HEK293 (cell line): ENCODE data around the gene PRSS56.

ENCODE experiments used
- CTCF ChIA-PET: fragments of 350-600 bp; formaldehyde crosslinking; extraction: SDS; loops from one replicate; lab custom pipeline; 2021; ENCODE audit warnings: antibody characterized with exemption; lab: Yijun Ruan, JAX
- POLR2A ChIA-PET: fragments of 300-600 bp; formaldehyde crosslinking; extraction: SDS; loops from one replicate; lab custom pipeline; 2020; ENCODE audit warnings: antibody characterized with exemption, inconsistent platforms; lab: Yijun Ruan, JAX
- H3K27ac ChIP-seq: fragments of 200-500 bp; sonication (Bioruptor generic); 2 replicates; pipeline ENCODE4 v1.5.1; 2014; ENCODE audit warnings: low read depth, low read length, control low read depth, inconsistent platforms; ENCODE audit errors: extremely low read depth
- H3K36me3 ChIP-seq, 2 experiments: fragments of 200-500 bp in 1 of 2; sonication (Bioruptor generic) in 1 of 2; 1 replicate in 1 of 2; 2 replicates in 1 of 2; pipeline ENCODE4 v1.5.1; 2014 to 2017; ENCODE audit warnings: inconsistent platforms in 2 of 2, low read length in 2 of 2; ENCODE audit not compliant: control insufficient read depth in 2 of 2, insufficient read depth in 1 of 2
- H3K4me1 ChIP-seq: fragments of 200-500 bp; sonication (Bioruptor generic); 2 replicates; pipeline ENCODE4 v1.5.1; 2014; ENCODE audit warnings: mild to moderate bottlenecking, low read length, inconsistent platforms; ENCODE audit not compliant: control insufficient read depth, insufficient read depth
- H3K4me3 ChIP-seq: 2 replicates; pipeline ENCODE4 v1.5.1; 2011; ENCODE audit warnings: low read depth, mild to moderate bottlenecking, control low read depth, low read length, moderate library complexity
- H3K9me3 ChIP-seq: fragments of 200-500 bp; sonication (Bioruptor generic); 2 replicates; pipeline ENCODE4 v1.5.1; 2014; ENCODE audit warnings: low read depth, low read length, inconsistent platforms; ENCODE audit not compliant: control insufficient read depth, insufficient read depth
- BCL11B ChIP-seq: fragments of 450-650 bp; formaldehyde crosslinking; IDR thresholded peaks from 2 replicates; pipeline ENCODE4 v1.5.1; 2016; ENCODE audit warnings: low read depth, missing biosample characterization, missing genetic modification characterization
- KLF1 ChIP-seq: fragments of 450-650 bp; formaldehyde crosslinking; IDR thresholded peaks from 2 replicates; pipeline ENCODE4 v1.5.1; 2016; ENCODE audit warnings: missing biosample characterization, missing genetic modification characterization
- OVOL3 ChIP-seq: fragments of 450-650 bp; formaldehyde crosslinking; IDR thresholded peaks from 2 replicates; pipeline ENCODE4 v1.5.1; 2016; ENCODE audit warnings: missing biosample characterization, missing genetic modification characterization
- PRDM2 ChIP-seq: fragments of 450-650 bp; formaldehyde crosslinking; IDR thresholded peaks from 2 replicates; pipeline ENCODE4 v1.5.1; 2016; ENCODE audit warnings: missing biosample characterization, missing genetic modification characterization, borderline replicate concordance
- ZNF223 ChIP-seq: fragments of 450-650 bp; formaldehyde crosslinking; IDR thresholded peaks from 2 replicates; pipeline ENCODE4 v1.5.1; 2016; ENCODE audit warnings: missing biosample characterization, missing genetic modification characterization
- ZNF280D ChIP-seq: fragments of 450-650 bp; formaldehyde crosslinking; IDR thresholded peaks from 2 replicates; pipeline ENCODE4 v1.5.1; 2016; ENCODE audit warnings: missing biosample characterization, missing genetic modification characterization
- ZNF37A ChIP-seq: fragments of 450-650 bp; IDR thresholded peaks from 2 replicates; pipeline ENCODE4 v1.5.1; 2018; ENCODE audit warnings: missing biosample characterization, missing genetic modification characterization
- ZNF404 ChIP-seq: fragments of 450-650 bp; formaldehyde crosslinking; IDR thresholded peaks from 2 replicates; pipeline ENCODE4 v1.5.1; 2017; ENCODE audit warnings: missing biosample characterization, missing genetic modification characterization
- ZNF416 ChIP-seq: fragments of 450-650 bp; formaldehyde crosslinking; IDR thresholded peaks from 2 replicates; pipeline ENCODE4 v1.5.1; 2016; ENCODE audit warnings: missing biosample characterization, missing genetic modification characterization
- ZNF48 ChIP-seq: fragments of 450-650 bp; formaldehyde crosslinking; IDR thresholded peaks from 2 replicates; pipeline ENCODE4 v1.5.1; 2016; ENCODE audit warnings: missing biosample characterization, missing genetic modification characterization
- ZNF521 ChIP-seq: fragments of 450-650 bp; formaldehyde crosslinking; IDR thresholded peaks from 2 replicates; pipeline ENCODE4 v1.5.1; 2017; ENCODE audit warnings: missing biosample characterization, mild to moderate bottlenecking, missing genetic modification characterization

The PRSS56 gene

GRCh38 chr2:232501794-232502390 is 18.3 kb upstream of the PRSS56 start:
- no peaks in the 10 kb centered on the region for H3K36me3 ChIP-seq
- ChIA-PET POLR2A (interaction anchor here (0.6 kb wide), 1 partner anchor 525 kb away, joined by 6 read pairs; no protein-coding TSS in a partner anchor), CTCF (interaction anchor here (0.7 to 1.0 kb wide), 2 partner anchors 20 to 22 kb away, joined by 3 to 5 read pairs; no protein-coding TSS in a partner anchor)
- no peak overlapping the region for H3K4me3 ChIP-seq
- H3K27ac ChIP-seq, result no peak overlapping the region
- H3K9me3 ChIP-seq, result no peaks in the 10 kb centered on the region
- H3K4me1 ChIP-seq, result no peaks in the 10 kb centered on the region
- TF ChIP-seq ZNF223 (tag by site-specific recombination) (no peak), ZNF48 (no peak), KLF1 (tag by site-specific recombination) (no peak), ZNF521 (no peak), ZNF37A (tag by site-specific recombination) (no peak)
- TF ChIP-seq, all 188 proteins: peak for 0

GRCh38 chr2:232502511-232502910 is 17.7 kb upstream of the PRSS56 start:
- no peaks in the 10 kb centered on the region for H3K9me3 ChIP-seq
- H3K4me3 ChIP-seq, result no peak overlapping the region
- ChIA-PET POLR2A (no interaction called here), CTCF (interaction anchor here (0.7 kb wide), 1 partner anchor 21 kb away, joined by 3 read pairs; no protein-coding TSS in a partner anchor)
- no peak overlapping the region for H3K27ac ChIP-seq
- no peaks in the 10 kb centered on the region for H3K36me3 ChIP-seq
- H3K4me1 ChIP-seq, result no peaks in the 10 kb centered on the region
- no peak for TF ChIP-seq ZNF280D (tag by site-specific recombination)
- TF ChIP-seq PRDM2 (tag by site-specific recombination), result no peak
- no peak for TF ChIP-seq ZNF404 (tag by site-specific recombination)
- TF ChIP-seq ZNF416 (tag by site-specific recombination), result no peak
- TF ChIP-seq OVOL3 (tag by site-specific recombination), result no peak
- no peak for TF ChIP-seq BCL11B (tag by site-specific recombination)
